ENCODE measurements around the gene CXorf58.

Gene CXorf58

DNA sequence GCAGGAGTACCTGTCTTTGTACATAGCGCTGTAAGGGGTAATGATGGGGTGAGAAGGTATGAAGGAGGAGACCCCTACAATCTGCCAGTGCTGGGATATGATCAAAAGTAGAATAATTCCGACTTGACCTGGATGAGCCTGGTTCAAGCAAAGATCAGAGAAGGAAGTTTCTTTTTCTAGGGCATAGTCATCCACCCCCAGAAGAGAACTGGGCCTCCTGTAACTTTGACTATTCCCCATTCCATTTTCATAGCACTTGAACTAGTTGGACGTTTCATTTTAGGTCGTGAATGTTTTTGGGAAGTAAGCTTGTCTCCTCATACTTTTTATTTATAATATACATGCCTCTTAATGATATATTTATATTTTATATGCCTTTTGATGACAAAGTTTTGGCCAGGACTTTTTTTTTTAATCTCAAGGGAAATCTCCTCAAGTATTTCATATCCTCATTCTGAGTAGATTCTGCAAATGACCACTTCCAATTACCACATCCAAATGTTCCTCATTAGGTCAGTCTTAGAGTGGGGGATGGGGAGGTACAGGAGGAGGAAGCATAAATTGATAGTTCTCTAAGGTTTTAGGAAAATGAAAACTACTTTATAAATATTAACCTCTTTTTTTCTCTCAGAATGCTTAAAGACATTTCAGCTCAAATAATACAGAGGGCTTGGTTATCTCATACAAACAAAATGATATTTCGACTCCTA is 3.5 kb downstream of the CXorf58 start:
- H3K4me2 ChIP-seq (ENCODE audit: low read length) = no peak overlapping the region
- H3K27me3 ChIP-seq (ENCODE audit: insufficient read depth, low read length) = no peaks in the 10 kb centered on the region
- H3K27ac ChIP-seq (ENCODE audit: low read depth, low read length, poor library complexity, severe bottlenecking) = no peak overlapping the region
- no peak for TF ChIP-seq EZH2 (IDR thresholded peaks at IDR 0.05; ENCODE audit: borderline replicate concordance, low read length)
- TF ChIP-seq, protein P1, sequence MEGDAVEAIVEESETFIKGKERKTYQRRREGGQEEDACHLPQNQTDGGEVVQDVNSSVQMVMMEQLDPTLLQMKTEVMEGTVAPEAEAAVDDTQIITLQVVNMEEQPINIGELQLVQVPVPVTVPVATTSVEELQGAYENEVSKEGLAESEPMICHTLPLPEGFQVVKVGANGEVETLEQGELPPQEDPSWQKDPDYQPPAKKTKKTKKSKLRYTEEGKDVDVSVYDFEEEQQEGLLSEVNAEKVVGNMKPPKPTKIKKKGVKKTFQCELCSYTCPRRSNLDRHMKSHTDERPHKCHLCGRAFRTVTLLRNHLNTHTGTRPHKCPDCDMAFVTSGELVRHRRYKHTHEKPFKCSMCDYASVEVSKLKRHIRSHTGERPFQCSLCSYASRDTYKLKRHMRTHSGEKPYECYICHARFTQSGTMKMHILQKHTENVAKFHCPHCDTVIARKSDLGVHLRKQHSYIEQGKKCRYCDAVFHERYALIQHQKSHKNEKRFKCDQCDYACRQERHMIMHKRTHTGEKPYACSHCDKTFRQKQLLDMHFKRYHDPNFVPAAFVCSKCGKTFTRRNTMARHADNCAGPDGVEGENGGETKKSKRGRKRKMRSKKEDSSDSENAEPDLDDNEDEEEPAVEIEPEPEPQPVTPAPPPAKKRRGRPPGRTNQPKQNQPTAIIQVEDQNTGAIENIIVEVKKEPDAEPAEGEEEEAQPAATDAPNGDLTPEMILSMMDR (IDR thresholded peaks at IDR 0.05; ENCODE audit: low read length) = no peak
- H3K9me3 ChIP-seq (ENCODE audit: low read length) = no peaks in the 10 kb centered on the region
- no peaks in the 10 kb centered on the region for H3K36me3 ChIP-seq (ENCODE audit: insufficient read depth, low read length)
- H4K20me1 ChIP-seq (ENCODE audit: insufficient read depth, low read length) = no peaks in the 10 kb centered on the region
- peaks cover 18% of the 10 kb centered on the region for H3K4me1 ChIP-seq (ENCODE audit: insufficient read depth, low read length, severe bottlenecking)
- no peak overlapping the region for H3K9ac ChIP-seq (ENCODE audit: low read length)
- H3K4me3 ChIP-seq (ENCODE audit: low read depth, low read length, poor library complexity, severe bottlenecking) = no peak overlapping the region
- no peaks in the 10 kb centered on the region for H3K9me2 ChIP-seq (ENCODE audit: low read depth, low read length)
- H2AFZ ChIP-seq (ENCODE audit: low read length) = no peak overlapping the region
- H3F3A ChIP-seq (ENCODE audit: insufficient read depth, low read length) = no peaks in the 10 kb centered on the region
- H3K79me2 ChIP-seq (ENCODE audit: insufficient read depth, low read length) = no peaks in the 10 kb centered on the region

- TF ChIP-seq, protein P1 (IDR thresholded peaks at IDR 0.05; ENCODE audit: low read length) = no peak
- no peak for TF ChIP-seq EZH2 (IDR thresholded peaks at IDR 0.05; ENCODE audit: borderline replicate concordance, low read length)
- Histone ChIP-seq H3K4me3 (ENCODE audit: low read depth, low read length, poor library complexity, severe bottlenecking) (no peak overlapping the region), H3K27ac (ENCODE audit: low read depth, low read length, poor library complexity, severe bottlenecking) (no peak overlapping the region), H2AFZ (ENCODE audit: low read length) (no peak overlapping the region), H3K4me2 (ENCODE audit: low read length) (no peak overlapping the region), H3K9ac (ENCODE audit: low read length) (no peak overlapping the region), H3K27me3 (ENCODE audit: insufficient read depth, low read length) (no peaks in the 10 kb centered on the region), H3K9me3 (ENCODE audit: low read length) (no peaks in the 10 kb centered on the region), H3K36me3 (ENCODE audit: insufficient read depth, low read length) (no peaks in the 10 kb centered on the region; the same call in 1 of the 2 replicates), H4K20me1 (ENCODE audit: insufficient read depth, low read length) (no peaks in the 10 kb centered on the region), H3K9me2 (ENCODE audit: low read depth, low read length) (no peaks in the 10 kb centered on the region), H3K4me1 (ENCODE audit: insufficient read depth, low read length, severe bottlenecking) (no peaks in the 10 kb centered on the region), H3K79me2 (ENCODE audit: insufficient read depth, low read length) (no peaks in the 10 kb centered on the region), H3F3A (ENCODE audit: insufficient read depth, low read length) (no peaks in the 10 kb centered on the region)
These were observed 11.3 kb downstream of the CXorf58 start for GRCh38 chrX:23919148-23919547.

DNA sequence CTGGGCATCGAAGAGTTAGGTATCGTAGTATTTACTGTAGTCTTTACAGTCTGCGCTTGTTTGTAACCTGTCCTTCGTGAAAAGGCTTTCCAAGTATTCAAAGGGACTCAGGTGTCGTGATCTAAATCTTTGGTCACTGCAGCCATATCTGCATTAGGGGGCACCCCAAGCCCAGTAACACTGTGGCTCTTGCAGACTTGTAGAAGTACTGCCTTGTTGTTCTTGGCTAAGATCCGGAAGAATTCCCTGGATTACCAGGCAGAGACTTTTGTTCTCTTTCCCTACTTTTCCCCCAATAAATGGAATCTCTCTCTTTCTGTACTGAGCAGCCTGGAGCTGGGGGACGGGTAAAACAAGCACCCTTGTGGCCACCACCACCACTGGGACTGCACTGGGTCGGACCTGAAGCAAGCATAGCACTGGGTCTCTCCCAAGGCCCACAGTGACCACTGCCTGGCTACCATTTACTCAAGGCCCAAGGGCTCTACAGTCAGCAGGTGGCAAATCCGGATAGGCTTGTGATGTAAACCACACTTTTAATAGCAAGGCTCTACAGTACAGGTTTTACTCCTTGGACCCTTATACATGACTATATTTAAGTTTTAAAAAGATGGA is 12.0 kb downstream of the CXorf58 start:
- Histone ChIP-seq H4K20me1 (ENCODE audit: insufficient read depth, low read length) (no peaks in the 10 kb centered on the region), H3K4me2 (ENCODE audit: low read length) (no peak overlapping the region), H3K4me3 (ENCODE audit: low read depth, low read length, poor library complexity, severe bottlenecking) (no peak overlapping the region), H2AFZ (ENCODE audit: low read length) (no peak overlapping the region), H3K4me1 (ENCODE audit: insufficient read depth, low read length, severe bottlenecking) (no peaks in the 10 kb centered on the region), H3K27ac (ENCODE audit: low read depth, low read length, poor library complexity, severe bottlenecking) (no peak overlapping the region), H3F3A (ENCODE audit: insufficient read depth, low read length) (no peaks in the 10 kb centered on the region), H3K9ac (ENCODE audit: low read length) (no peak overlapping the region), H3K9me3 (ENCODE audit: low read length) (no peaks in the 10 kb centered on the region), H3K27me3 (ENCODE audit: insufficient read depth, low read length) (no peaks in the 10 kb centered on the region), H3K36me3 (ENCODE audit: insufficient read depth, low read length) (no peaks in the 10 kb centered on the region; the same call in 1 of the 2 replicates), H3K9me2 (ENCODE audit: low read depth, low read length) (no peaks in the 10 kb centered on the region), H3K79me2 (ENCODE audit: insufficient read depth, low read length) (no peaks in the 10 kb centered on the region)
- TF ChIP-seq, protein P1 (IDR thresholded peaks at IDR 0.05; ENCODE audit: low read length) = no peak
- no peak for TF ChIP-seq EZH2 (IDR thresholded peaks at IDR 0.05; ENCODE audit: borderline replicate concordance, low read length)
